Prostate gland (tissue), 2 donors: ENCODE measurements around the gene QRICH2. TPM values are rescaled to one million over a fixed set of nuclear protein-coding genes. Genes with fewer than 3 reads are reported as not detected.
A peak's percentile ranks its signal among the peaks of the same experiment; 100 is the strongest.
"Not testable (repeated sequence)": the region's sequence is repeated elsewhere in the genome, so short reads cannot be mapped to it uniquely, and the experiment has no call there.

Experiments used
- DNase-seq: peaks from one replicate; pipeline ENCODE4 v3.0.0-alpha.2; 2019; ENCODE audit warnings: low spot score
- H3K27ac ChIP-seq, 2 donors: fragments of 200-600 bp; sonication (generic); 2 replicates each; pipeline ENCODE4 v1.5.1; 2017 to 2019
- H3K27me3 ChIP-seq: fragments of 200-600 bp; sonication (generic); replicated peaks from 2 replicates; pipeline ENCODE4 v1.5.1; 2019; ENCODE audit not compliant: insufficient read depth
- H3K36me3 ChIP-seq, 2 donors: fragments of 200-600 bp; sonication (generic); 1 replicate in 1 of 2; 2 replicates in 1 of 2; pipeline versions ENCODE4 v1.5.1 to v1.8.1; 2017 to 2019
- H3K4me1 ChIP-seq: fragments of 200-600 bp; sonication (generic); replicated peaks from 2 replicates; pipeline ENCODE4 v1.5.1; 2019
- H3K4me3 ChIP-seq, 2 donors: fragments of 200-600 bp; sonication (generic); 2 replicates each; pipeline ENCODE4 v1.5.1; 2017 to 2019
- H3K9me3 ChIP-seq: fragments of 200-600 bp; sonication (generic); 2 replicates; pipeline ENCODE4 v1.5.1; 2017
- CTCF ChIP-seq, 4 experiments: fragments of 200-600 bp in 2 of 4; fragments of 450-650 bp in 2 of 4; sonication (generic) in 2 of 4; IDR thresholded peaks; 1 replicate in 3 of 4; 2 replicates in 1 of 4; pipeline ENCODE4 v1.5.1; 2016 to 2019; ENCODE audit warnings: antibody characterized with exemption in 4 of 4, mild to moderate bottlenecking in 2 of 4, moderate library complexity in 2 of 4
- POLR2A ChIP-seq: fragments of 450-650 bp; IDR thresholded peaks from one replicate; pipeline ENCODE4 v1.6.1; 2016; ENCODE audit warnings: antibody characterized with exemption, mild to moderate bottlenecking
- POLR2AphosphoS5 ChIP-seq: sonication (generic); formaldehyde crosslinking; IDR thresholded peaks from one replicate; pipeline ENCODE4 v1.6.1; 2017; ENCODE audit warnings: antibody characterized with exemption
- WGBS: methylation state at CpG from one replicate; pipeline ENCODE4 v1.1.5; 2018; 5-methylcytosine and 5-hydroxymethylcytosine counted together
- intact Hi-C: fragments of 100-400 bp; cut with DNase I; formaldehyde crosslinking; loops from one replicate; pipeline ENCODE4 v1.14.2; 2022
- total RNA-seq, 2 donors: library from RNA; depleted of rRNA; stranded (reverse); fragments of >200 nt; gene quantifications; one replicate each; pipeline ENCODE4 v1.1.0, GENCODE V29; 2016

QRICH2 gene
- total RNA-seq, 2 donors from 2014 or later: 3.1 to 9.8 TPM

- Histone ChIP-seq H3K4me1 (peaks cover 30% of the 10 kb centered on the region), H3K4me3 (no peak overlapping the region), H3K27me3 (no peaks in the 10 kb centered on the region), H3K36me3 (no peaks in the 10 kb centered on the region), H3K27ac (peak overlapping the region; percentile 59 to 65), H3K9me3 (no peaks in the 10 kb centered on the region)
- DNase-seq: no peak
- intact Hi-C loops: no loop called here
- TF ChIP-seq POLR2AphosphoS5 (no peak), CTCF (IDR thresholded peaks at IDR 0.05) (no peak), POLR2A (no peak)
- WGBS: 74% methylated on average over 12 of the region's 12 CpGs
Observed at GRCh38 chr17:76268991-76269981, 38.8 kb downstream of the QRICH2 start.

GRCh38 chr17:76268015-76268749 lies 39.9 kb downstream of the QRICH2 start:
- DNase-seq: peak; percentile 73
- Histone ChIP-seq H3K27ac (peak overlapping the region; percentile 59 to 65), H3K9me3 (no peaks in the 10 kb centered on the region), H3K4me3 (no peak overlapping the region), H3K4me1 (peaks cover 36% of the 10 kb centered on the region), H3K36me3 (no peaks in the 10 kb centered on the region), H3K27me3 (no peaks in the 10 kb centered on the region)
- TF ChIP-seq CTCF (IDR thresholded peaks at IDR 0.05) (no peak), POLR2AphosphoS5 (peak; percentile 79), POLR2A (peak; percentile 71)
- 28% methylated on average over 9 of the region's 9 CpGs for WGBS
- intact Hi-C loops: no loop called here

GRCh38 chr17:76267581-76268001 lies 40.5 kb downstream of the QRICH2 start:
- H3K4me3 ChIP-seq, H3K9me3 ChIP-seq, intact Hi-C loops, DNase-seq, H3K27me3 ChIP-seq, H3K36me3 ChIP-seq: not testable (repeated sequence)
- peak overlapping the region; percentile 59 to 65 for H3K27ac ChIP-seq
- peaks cover 36% of the 10 kb centered on the region for H3K4me1 ChIP-seq
- WGBS: 87% methylated on average over 13 of the region's 13 CpGs

- WGBS: 83% methylated on average over 4 of the region's 4 CpGs
- Histone ChIP-seq H3K4me3 (peak overlapping the region in 1 of 2 donors; percentile 100), H3K36me3 (no peaks in the 10 kb centered on the region), H3K9me3 (no peaks in the 10 kb centered on the region), H3K27me3 (no peaks in the 10 kb centered on the region), H3K27ac (peak overlapping the region in 1 of 2 donors; percentile 95), H3K4me1 (peaks cover 36% of the 10 kb centered on the region)
- intact Hi-C loops: no loop called here
- TF ChIP-seq POLR2A: no peak
- no peak for TF ChIP-seq POLR2AphosphoS5
- TF ChIP-seq CTCF (IDR thresholded peaks at IDR 0.05): no peak
- DNase-seq: no peak
Observed at GRCh38 chr17:76267051-76267576, 41.0 kb downstream of the QRICH2 start.

GRCh38 chr17:76266244-76266938 lies 41.7 kb downstream of the QRICH2 start:
- no peaks in the 10 kb centered on the region for H3K27me3 ChIP-seq
- peak overlapping the region; percentile 93 to 95 for H3K27ac ChIP-seq
- H3K4me1 ChIP-seq: peaks cover 32% of the 10 kb centered on the region
- H3K4me3 ChIP-seq: peak overlapping the region; percentile 97 to 100
- under 1% methylated on average over 12 of the region's 12 CpGs for WGBS
- intact Hi-C loops: no loop called here
- peak; percentile 36 for DNase-seq
- no peak for TF ChIP-seq CTCF (IDR thresholded peaks at IDR 0.05)
- no peaks in the 10 kb centered on the region for H3K36me3 ChIP-seq
- no peaks in the 10 kb centered on the region for H3K9me3 ChIP-seq
